HS-5 (cell line): ENCODE results near the gene RIMS4.
"Not testable (repeated sequence)": the region's sequence is repeated elsewhere in the genome, so short reads cannot be mapped to it uniquely, and the experiment has no call there.

Source experiments
- DNase-seq: peaks from one replicate; pipeline ENCODE4 v3.0.0-alpha.2; 2012; ENCODE audit warnings: low read depth

The RIMS4 gene

GRCh38 chr20:44795836-44796235, 14.5 kb downstream of the RIMS4 start:
- DNase-seq, result no peak

- DNase-seq, result no peak
These were observed 17.6 kb downstream of the RIMS4 start for GRCh38 chr20:44792796-44793195.

- no peak for DNase-seq
These were observed 19.5 kb downstream of the RIMS4 start for GRCh38 chr20:44790638-44791393.

GRCh38 chr20:44788706-44789456, 21.5 kb downstream of the RIMS4 start:
- DNase-seq, result no peak

GRCh38 chr20:44787299-44787698, 23.0 kb downstream of the RIMS4 start:
- DNase-seq, result no peak

GRCh38 chr20:44785768-44786167, 24.6 kb downstream of the RIMS4 start:
- peak; percentile 28 for DNase-seq

- DNase-seq, result no peak
These were observed 25.7 kb downstream of the RIMS4 start for GRCh38 chr20:44784688-44785087.

- DNase-seq, result no peak
These were observed 28.6 kb downstream of the RIMS4 start for GRCh38 chr20:44781791-44782190.

GRCh38 chr20:44781118-44781517, 29.2 kb downstream of the RIMS4 start:
- no peak for DNase-seq

GRCh38 chr20:44780226-44780625, 30.1 kb downstream of the RIMS4 start:
- DNase-seq, result no peak

- no peak for DNase-seq
These were observed 33.4 kb downstream of the RIMS4 start for GRCh38 chr20:44776980-44777379.

- DNase-seq, result no peak
These were observed 37.1 kb downstream of the RIMS4 start for GRCh38 chr20:44773070-44773829.

GRCh38 chr20:44772636-44773035, 37.7 kb downstream of the RIMS4 start:
- no peak for DNase-seq

- no peak for DNase-seq
These were observed 39.2 kb downstream of the RIMS4 start for GRCh38 chr20:44771172-44771535.

- DNase-seq, result no peak
These were observed 39.7 kb downstream of the RIMS4 start for GRCh38 chr20:44770484-44771171.

- DNase-seq, result no peak
These were observed 40.9 kb downstream of the RIMS4 start for GRCh38 chr20:44769481-44769863.

- DNase-seq, result no peak
These were observed 41.4 kb downstream of the RIMS4 start for GRCh38 chr20:44768854-44769480.

GRCh38 chr20:44768256-44768655, 42.1 kb downstream of the RIMS4 start:
- DNase-seq, result no peak

GRCh38 chr20:44765701-44766347, 44.5 kb downstream of the RIMS4 start:
- no peak for DNase-seq

- no peak for DNase-seq
These were observed 45.3 kb downstream of the RIMS4 start for GRCh38 chr20:44765091-44765490.

- not testable (repeated sequence) for DNase-seq
These were observed 46.5 kb downstream of the RIMS4 start for GRCh38 chr20:44763798-44764197.
